Measurements from ENCODE around the gene SYTL1. TPM values are rescaled to one million over a fixed set of nuclear protein-coding genes. Genes with fewer than 3 reads are reported as not detected.

SYTL1 gene
- polyA plus RNA-seq, 1 donor from 2014 or later: not detected

DNA sequence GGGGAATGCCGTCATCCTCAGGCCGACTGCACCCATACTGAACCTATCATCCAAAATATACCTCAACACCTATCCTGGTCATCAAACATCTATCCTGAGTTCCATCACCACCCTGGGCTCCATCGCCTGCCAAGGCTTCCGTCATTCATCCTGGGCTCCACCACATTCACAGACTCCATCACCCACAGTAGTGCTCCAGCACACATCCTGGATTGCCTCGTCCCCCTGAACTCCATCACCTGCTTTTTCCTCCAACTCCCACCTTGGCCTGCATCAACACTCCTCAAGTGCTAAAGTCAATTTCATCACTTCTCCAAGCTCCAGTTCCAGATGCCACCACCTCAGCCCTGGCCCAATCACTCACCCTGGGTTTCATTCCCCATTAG lies 17.1 kb downstream of the SYTL1 start:
- no peak overlapping the region for H3K4me3 ChIP-seq (ENCODE audit: low read length)
- no peaks in the 10 kb centered on the region for H3K9me3 ChIP-seq (ENCODE audit: low read length)
- no peak for TF ChIP-seq EZH2 (IDR thresholded peaks at IDR 0.05; ENCODE audit: borderline replicate concordance, insufficient read depth, low read length, poor library complexity, severe bottlenecking)
- no peak for TF ChIP-seq RAD21 (conservative IDR thresholded peaks at IDR 0.05)
- TF ChIP-seq, protein P1, sequence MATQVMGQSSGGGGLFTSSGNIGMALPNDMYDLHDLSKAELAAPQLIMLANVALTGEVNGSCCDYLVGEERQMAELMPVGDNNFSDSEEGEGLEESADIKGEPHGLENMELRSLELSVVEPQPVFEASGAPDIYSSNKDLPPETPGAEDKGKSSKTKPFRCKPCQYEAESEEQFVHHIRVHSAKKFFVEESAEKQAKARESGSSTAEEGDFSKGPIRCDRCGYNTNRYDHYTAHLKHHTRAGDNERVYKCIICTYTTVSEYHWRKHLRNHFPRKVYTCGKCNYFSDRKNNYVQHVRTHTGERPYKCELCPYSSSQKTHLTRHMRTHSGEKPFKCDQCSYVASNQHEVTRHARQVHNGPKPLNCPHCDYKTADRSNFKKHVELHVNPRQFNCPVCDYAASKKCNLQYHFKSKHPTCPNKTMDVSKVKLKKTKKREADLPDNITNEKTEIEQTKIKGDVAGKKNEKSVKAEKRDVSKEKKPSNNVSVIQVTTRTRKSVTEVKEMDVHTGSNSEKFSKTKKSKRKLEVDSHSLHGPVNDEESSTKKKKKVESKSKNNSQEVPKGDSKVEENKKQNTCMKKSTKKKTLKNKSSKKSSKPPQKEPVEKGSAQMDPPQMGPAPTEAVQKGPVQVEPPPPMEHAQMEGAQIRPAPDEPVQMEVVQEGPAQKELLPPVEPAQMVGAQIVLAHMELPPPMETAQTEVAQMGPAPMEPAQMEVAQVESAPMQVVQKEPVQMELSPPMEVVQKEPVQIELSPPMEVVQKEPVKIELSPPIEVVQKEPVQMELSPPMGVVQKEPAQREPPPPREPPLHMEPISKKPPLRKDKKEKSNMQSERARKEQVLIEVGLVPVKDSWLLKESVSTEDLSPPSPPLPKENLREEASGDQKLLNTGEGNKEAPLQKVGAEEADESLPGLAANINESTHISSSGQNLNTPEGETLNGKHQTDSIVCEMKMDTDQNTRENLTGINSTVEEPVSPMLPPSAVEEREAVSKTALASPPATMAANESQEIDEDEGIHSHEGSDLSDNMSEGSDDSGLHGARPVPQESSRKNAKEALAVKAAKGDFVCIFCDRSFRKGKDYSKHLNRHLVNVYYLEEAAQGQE (IDR thresholded peaks at IDR 0.05; ENCODE audit: borderline replicate concordance): no peak
- TF ChIP-seq POLR2AphosphoS5 (IDR thresholded peaks at IDR 0.05): no peak
- no peak for TF ChIP-seq EP300 (conservative IDR thresholded peaks at IDR 0.05; ENCODE audit: poor library complexity, severe bottlenecking)
- TF ChIP-seq MXI1 (conservative IDR thresholded peaks at IDR 0.05; ENCODE audit: poor library complexity, severe bottlenecking): no peak
- TF ChIP-seq, protein P2, sequence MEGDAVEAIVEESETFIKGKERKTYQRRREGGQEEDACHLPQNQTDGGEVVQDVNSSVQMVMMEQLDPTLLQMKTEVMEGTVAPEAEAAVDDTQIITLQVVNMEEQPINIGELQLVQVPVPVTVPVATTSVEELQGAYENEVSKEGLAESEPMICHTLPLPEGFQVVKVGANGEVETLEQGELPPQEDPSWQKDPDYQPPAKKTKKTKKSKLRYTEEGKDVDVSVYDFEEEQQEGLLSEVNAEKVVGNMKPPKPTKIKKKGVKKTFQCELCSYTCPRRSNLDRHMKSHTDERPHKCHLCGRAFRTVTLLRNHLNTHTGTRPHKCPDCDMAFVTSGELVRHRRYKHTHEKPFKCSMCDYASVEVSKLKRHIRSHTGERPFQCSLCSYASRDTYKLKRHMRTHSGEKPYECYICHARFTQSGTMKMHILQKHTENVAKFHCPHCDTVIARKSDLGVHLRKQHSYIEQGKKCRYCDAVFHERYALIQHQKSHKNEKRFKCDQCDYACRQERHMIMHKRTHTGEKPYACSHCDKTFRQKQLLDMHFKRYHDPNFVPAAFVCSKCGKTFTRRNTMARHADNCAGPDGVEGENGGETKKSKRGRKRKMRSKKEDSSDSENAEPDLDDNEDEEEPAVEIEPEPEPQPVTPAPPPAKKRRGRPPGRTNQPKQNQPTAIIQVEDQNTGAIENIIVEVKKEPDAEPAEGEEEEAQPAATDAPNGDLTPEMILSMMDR (IDR thresholded peaks at IDR 0.05; ENCODE audit: poor library complexity, severe bottlenecking): no peak
- no peak for TF ChIP-seq SMC3 (conservative IDR thresholded peaks at IDR 0.05; ENCODE audit: poor library complexity)
- no peak for TF ChIP-seq TAF1 (IDR thresholded peaks at IDR 0.05; ENCODE audit: low read depth)
- no peak overlapping the region for H3K27ac ChIP-seq (ENCODE audit: low read length)
- H3K79me2 ChIP-seq (replicated peaks; ENCODE audit: insufficient read depth, low read length): no peaks in the 10 kb centered on the region
- no peaks in the 10 kb centered on the region for H3K9me2 ChIP-seq (ENCODE audit: insufficient read depth, low read length)
- no peak overlapping the region for H3K9ac ChIP-seq (ENCODE audit: low read length)
- H2AFZ ChIP-seq (ENCODE audit: low read depth, low read length): no peak overlapping the region
- H3F3A ChIP-seq (ENCODE audit: insufficient read depth, low read length, poor library complexity, severe bottlenecking): no peaks in the 10 kb centered on the region
- peaks cover 24% of the 10 kb centered on the region for H3K27me3 ChIP-seq (ENCODE audit: insufficient read depth, low read depth, low read length)
- H4K20me1 ChIP-seq (ENCODE audit: insufficient read depth): no peaks in the 10 kb centered on the region
- no peak overlapping the region for H3K4me2 ChIP-seq (ENCODE audit: low read length)
- no peaks in the 10 kb centered on the region for H3K36me3 ChIP-seq (ENCODE audit: insufficient read depth, low read length)

GRCh38 chr1:27359822-27360158 lies 18.0 kb downstream of the SYTL1 start:
- H3F3A ChIP-seq (ENCODE audit: insufficient read depth, low read length, poor library complexity, severe bottlenecking): no peaks in the 10 kb centered on the region
- no peaks in the 10 kb centered on the region for H3K36me3 ChIP-seq (ENCODE audit: insufficient read depth, low read length)
- H3K27ac ChIP-seq (ENCODE audit: low read length): no peak overlapping the region
- no peaks in the 10 kb centered on the region for H4K20me1 ChIP-seq (ENCODE audit: insufficient read depth)
- no peaks in the 10 kb centered on the region for H3K9me2 ChIP-seq (ENCODE audit: insufficient read depth, low read length)
- no peaks in the 10 kb centered on the region for H3K79me2 ChIP-seq (replicated peaks; ENCODE audit: insufficient read depth, low read length)
- H3K9ac ChIP-seq (ENCODE audit: low read length): no peak overlapping the region
- no peak overlapping the region for H3K4me2 ChIP-seq (ENCODE audit: low read length)
- H3K27me3 ChIP-seq (ENCODE audit: insufficient read depth, low read depth, low read length): peaks cover 24% of the 10 kb centered on the region
- H3K4me3 ChIP-seq (ENCODE audit: low read length): no peak overlapping the region
- H2AFZ ChIP-seq (ENCODE audit: low read depth, low read length): no peak overlapping the region
- no peaks in the 10 kb centered on the region for H3K9me3 ChIP-seq (ENCODE audit: low read length)
- TF ChIP-seq EZH2 (IDR thresholded peaks at IDR 0.05; ENCODE audit: borderline replicate concordance, insufficient read depth, low read length, poor library complexity, severe bottlenecking) (no peak), TAF1 (IDR thresholded peaks at IDR 0.05; ENCODE audit: low read depth) (no peak), MXI1 (conservative IDR thresholded peaks at IDR 0.05; ENCODE audit: poor library complexity, severe bottlenecking) (no peak), RAD21 (conservative IDR thresholded peaks at IDR 0.05) (no peak), POLR2AphosphoS5 (IDR thresholded peaks at IDR 0.05) (no peak), SMC3 (conservative IDR thresholded peaks at IDR 0.05; ENCODE audit: poor library complexity) (no peak), EP300 (conservative IDR thresholded peaks at IDR 0.05; ENCODE audit: poor library complexity, severe bottlenecking) (no peak)
- TF ChIP-seq, protein P1 (IDR thresholded peaks at IDR 0.05; ENCODE audit: borderline replicate concordance): no peak
- TF ChIP-seq, protein P2 (IDR thresholded peaks at IDR 0.05; ENCODE audit: poor library complexity, severe bottlenecking): no peak

Data from neural cell (in vitro differentiated cells).